HCT116 (cell line): Measurements from ENCODE around the gene FAR2. TPM values are rescaled to one million over a fixed set of nuclear protein-coding genes. Genes with fewer than 3 reads are reported as not detected.

Experiments used
- ATAC-seq: fragments of 200-7000 bp; cut with Tn5 transposase; 2 replicates; pipeline ENCODE4 v1.9.1; 2020; ENCODE audit warnings: mild to moderate bottlenecking, moderate library complexity
- BruUV-seq: library from RNA; stranded (reverse); fragments of 400-500 nt; replicated peaks from 2 replicates; lab custom pipeline; 2021; lab: Mats Ljungman, UMichigan
- CTCF ChIA-PET: fragments of 300-600 bp; sonication (Branson Sonifier 250); formaldehyde crosslinking; loops from one replicate; lab custom pipeline; 2021; ENCODE audit warnings: antibody characterized with exemption; lab: Charles Lee
- POLR2A ChIA-PET: fragments of 300-600, 350-600 bp; sonication (Branson Sonifier 250); formaldehyde crosslinking; loops from one replicate; lab custom pipeline; 2021; ENCODE audit warnings: antibody characterized with exemption; lab: Charles Lee
- RAD21 ChIA-PET, 2 experiments: fragments of 300-600 bp; sonication (Branson Sonifier 250); formaldehyde crosslinking; loops; one replicate each; lab custom pipeline; 2023; ENCODE audit warnings: low total read pairs in 2 of 2; ENCODE audit not compliant: uncharacterized antibody in 2 of 2, unreplicated experiment in 2 of 2, low non-redundant PET in 1 of 2; lab: Charles Lee
- DNase-seq: peaks from one replicate; pipeline ENCODE4 v3.0.0-alpha.2; 2010; ENCODE audit warnings: low read depth, low spot score
- H2AFZ ChIP-seq: fragments of 200-600 bp; shearing (Covaris generic), sonication (generic); 2 replicates; pipeline ENCODE4 v1.6.1; 2017; ENCODE audit warnings: low read depth, mixed run types, mixed read lengths, antibody characterized with exemption, low read length; ENCODE audit not compliant: poor library complexity, severe bottlenecking
- H3K27ac ChIP-seq: 2 replicates; pipeline ENCODE4 v1.5.1; 2012; ENCODE audit warnings: low read depth, low read length
- H3K27me3 ChIP-seq: fragments of 200-600 bp; sonication (generic); 2 replicates; pipeline ENCODE4 v1.6.1; 2016; ENCODE audit warnings: mixed run types, low read length, mixed read lengths; ENCODE audit not compliant: insufficient read depth
- H3K36me3 ChIP-seq, 2 experiments: fragments of 200-500 bp in 1 of 2; fragments of 200-600 bp in 1 of 2; sonication (Bioruptor generic) in 1 of 2; sonication (generic) in 1 of 2; 2 replicates each; pipeline versions ENCODE4 v1.5.1 to v1.6.1; 2014 to 2016; ENCODE audit warnings: low read length in 2 of 2, inconsistent platforms in 1 of 2, mixed read lengths in 1 of 2, mixed run types in 1 of 2; ENCODE audit not compliant: insufficient read depth in 2 of 2, control insufficient read depth in 1 of 2
- H3K4me1 ChIP-seq, 2 experiments: fragments of 200-600 bp in 1 of 2; sonication (generic) in 1 of 2; 2 replicates each; pipeline versions ENCODE4 v1.5.1 to v1.6.1; 2012 to 2017; ENCODE audit warnings: low read length in 2 of 2, inconsistent platforms in 1 of 2, mild to moderate bottlenecking in 1 of 2, mixed read lengths in 1 of 2, mixed run types in 1 of 2, moderate library complexity in 1 of 2; ENCODE audit not compliant: insufficient read depth in 2 of 2, control insufficient read depth in 1 of 2
- H3K4me2 ChIP-seq: fragments of 200-600 bp; sonication (generic); 2 replicates; pipeline ENCODE4 v1.6.1; 2017; ENCODE audit warnings: mixed run types, low read length, mixed read lengths
- H3K4me3 ChIP-seq, 2 experiments: fragments of 200-600 bp in 1 of 2; sonication (generic) in 1 of 2; replicated peaks in 1 of 2; 2 replicates each; pipeline ENCODE4 v1.5.1; 2011 to 2016; ENCODE audit warnings: low read length in 2 of 2, control low read depth in 1 of 2, low read depth in 1 of 2, mild to moderate bottlenecking in 1 of 2, mixed read lengths in 1 of 2, mixed run types in 1 of 2
- H3K79me2 ChIP-seq: fragments of 200-600 bp; sonication (generic); 2 replicates; pipeline ENCODE4 v1.6.1; 2017; ENCODE audit warnings: mild to moderate bottlenecking, mixed run types, low read length, moderate library complexity, mixed read lengths; ENCODE audit not compliant: insufficient read depth
- H3K9ac ChIP-seq: fragments of 200-600 bp; sonication (generic); 2 replicates; pipeline ENCODE4 v1.6.1; 2016; ENCODE audit warnings: low read length, mixed read lengths
- H3K9me2 ChIP-seq: fragments of 200-600 bp; sonication (generic), shearing (Covaris generic); 2 replicates; pipeline ENCODE4 v1.6.1; 2017; ENCODE audit warnings: mixed run types, mild to moderate bottlenecking, moderate library complexity; ENCODE audit not compliant: insufficient read depth
- H3K9me3 ChIP-seq, 2 experiments: fragments of 200-500 bp in 1 of 2; fragments of 200-600 bp in 1 of 2; sonication (Bioruptor generic) in 1 of 2; sonication (generic) in 1 of 2; 2 replicates each; pipeline ENCODE4 v1.6.1; 2014 to 2017; ENCODE audit warnings: low read length in 2 of 2, mixed read lengths in 2 of 2, inconsistent platforms in 1 of 2, low read depth in 1 of 2, mild to moderate bottlenecking in 1 of 2, mixed run types in 1 of 2, moderate library complexity in 1 of 2; ENCODE audit not compliant: control insufficient read depth in 1 of 2, insufficient read depth in 1 of 2
- H4K20me1 ChIP-seq: fragments of 200-600 bp; sonication (generic), shearing (Covaris generic); 2 replicates; pipeline ENCODE4 v1.6.1; 2017; ENCODE audit warnings: mixed run types, mild to moderate bottlenecking, moderate library complexity; ENCODE audit not compliant: insufficient read depth
- CBX3 ChIP-seq: IDR thresholded peaks from 2 replicates; pipeline ENCODE4 v1.6.1; 2012; ENCODE audit warnings: low read depth
- CEBPB ChIP-seq: IDR thresholded peaks from 2 replicates; pipeline ENCODE4 v1.6.1; 2012; ENCODE audit warnings: low read depth
- CTCF ChIP-seq, 3 experiments: fragments of 200-600 bp in 1 of 3; sonication (generic) in 1 of 3; IDR thresholded peaks in 2 of 3; conservative IDR thresholded peaks in 1 of 3; 2 replicates each; pipeline ENCODE4 v1.5.1; 2012 to 2017; ENCODE audit warnings: low read depth in 2 of 3, low read length in 2 of 3, antibody characterized with exemption in 1 of 3, borderline replicate concordance in 1 of 3, control low read depth in 1 of 3, mild to moderate bottlenecking in 1 of 3, mixed read lengths in 1 of 3, mixed run types in 1 of 3, moderate library complexity in 1 of 3; ENCODE audit not compliant: insufficient read depth in 1 of 3
- EGR1 ChIP-seq: IDR thresholded peaks from 2 replicates; pipeline ENCODE4 v1.6.1; 2012; ENCODE audit warnings: low read depth
- ELF1 ChIP-seq: IDR thresholded peaks from 2 replicates; pipeline ENCODE4 v1.6.1; 2012; ENCODE audit warnings: low read depth, borderline replicate concordance
- EZH2 ChIP-seq: fragments of 200-600 bp; sonication (generic); IDR thresholded peaks from 2 replicates; pipeline ENCODE4 v1.6.1; 2017; ENCODE audit warnings: antibody characterized with exemption, mixed run types
- EZH2phosphoT487 ChIP-seq: fragments of 200-600 bp; IDR thresholded peaks from 2 replicates; pipeline ENCODE4 v1.6.1; 2018; ENCODE audit warnings: antibody characterized with exemption, borderline replicate concordance
- JUND ChIP-seq: IDR thresholded peaks from 2 replicates; pipeline ENCODE4 v1.6.1; 2012
- POLR2A ChIP-seq: IDR thresholded peaks from 2 replicates; pipeline ENCODE4 v1.7.0; 2011; ENCODE audit warnings: borderline replicate concordance; ENCODE audit not compliant: insufficient read depth, insufficient read length; ENCODE audit errors: extremely low read depth
- POLR2AphosphoS5 ChIP-seq: IDR thresholded peaks from 2 replicates; pipeline ENCODE4 v1.6.1; 2011; ENCODE audit warnings: mild to moderate bottlenecking, low read depth, low read length, moderate library complexity
- RAD21 ChIP-seq: IDR thresholded peaks from 2 replicates; pipeline ENCODE4 v1.6.1; 2012; ENCODE audit warnings: low read depth, mild to moderate bottlenecking
- SIN3A ChIP-seq: IDR thresholded peaks from 2 replicates; pipeline ENCODE4 v1.6.1; 2012; ENCODE audit warnings: low read depth
- SRF ChIP-seq: IDR thresholded peaks from 2 replicates; pipeline ENCODE4 v1.6.1; 2012; ENCODE audit warnings: low read depth
- YY1 ChIP-seq: IDR thresholded peaks from 2 replicates; pipeline ENCODE4 v1.6.1; 2011; ENCODE audit warnings: low read length, low read depth, moderate library complexity, mild to moderate bottlenecking; ENCODE audit not compliant: insufficient replicate concordance; ENCODE audit errors: extremely low read depth
- ZNF274 ChIP-seq: fragments of 200-500 bp; sonication (Bioruptor generic); IDR thresholded peaks from 2 replicates; pipeline ENCODE4 v1.6.1; 2014; ENCODE audit warnings: mild to moderate bottlenecking, low read depth, low read length, inconsistent platforms
- intact Hi-C: fragments of 100-400 bp; cut with micrococcal nuclease; formaldehyde crosslinking; loops from 2 replicates; pipeline ENCODE4 v1.10.0; 2022
- total RNA-seq: library from RNA; stranded (reverse); gene quantifications from one replicate; pipeline ENCODE4 v1.2.1, GENCODE V29; 2021; ENCODE audit not compliant: unreplicated experiment
- TF ChIP-seq, protein P1 (sequence below): IDR thresholded peaks from 2 replicates; pipeline ENCODE4 v1.6.1; 2011; ENCODE audit warnings: mild to moderate bottlenecking, low read length, moderate library complexity; ENCODE audit not compliant: insufficient replicate concordance; ENCODE audit errors: extremely low read depth
- TF ChIP-seq, protein P2 (sequence below): IDR thresholded peaks from 2 replicates; pipeline ENCODE4 v1.6.1; 2012; ENCODE audit warnings: low read depth

Gene FAR2
- total RNA-seq, 1 experiment from 2014 or later, result 9.7 TPM

DNA sequence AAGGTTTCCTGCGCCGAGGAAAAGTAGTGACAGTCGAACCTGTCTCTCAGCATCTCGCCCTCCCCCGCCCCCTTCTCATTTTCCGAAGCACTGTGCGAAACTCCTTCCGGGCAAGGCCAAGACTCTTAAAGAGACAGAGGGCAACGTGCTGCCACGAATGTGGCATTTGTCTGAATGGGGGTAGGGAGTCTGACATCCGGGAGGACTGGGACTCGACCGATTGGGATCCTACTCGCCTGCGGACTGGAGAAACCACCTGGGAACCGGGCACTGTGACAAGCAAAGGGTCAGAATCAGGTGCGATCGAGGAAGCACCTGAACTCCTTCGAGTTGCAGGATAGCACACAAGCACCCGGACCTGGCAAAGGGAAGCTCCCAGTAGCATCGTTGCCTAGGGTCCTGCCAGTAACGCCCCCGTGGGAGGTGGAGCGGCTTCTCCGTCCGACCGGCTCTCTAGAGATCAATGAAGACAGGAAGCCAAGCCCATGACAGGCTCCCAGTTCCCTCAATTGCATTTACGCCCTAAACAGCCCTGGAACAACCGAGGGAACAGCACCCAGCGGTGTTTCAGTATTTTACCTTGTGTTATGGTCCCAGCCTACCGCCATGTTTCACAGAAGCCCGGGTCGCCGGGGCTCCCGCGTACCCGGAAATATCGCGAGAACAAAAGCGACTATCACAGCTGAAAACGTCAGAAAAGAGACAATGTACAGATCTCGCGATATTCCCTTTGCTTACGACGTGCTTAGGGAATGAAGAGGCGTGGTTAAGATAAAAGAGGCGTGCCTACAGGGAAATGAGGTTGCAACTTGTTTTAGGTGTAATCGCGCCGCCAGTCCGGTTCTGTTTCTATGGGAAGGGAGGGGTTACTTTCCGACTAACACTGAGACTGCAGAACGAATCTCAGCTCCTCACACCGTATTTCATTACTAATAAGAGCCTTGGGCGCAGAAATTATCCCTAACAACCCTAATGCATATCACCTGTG, 231.8 kb downstream of the FAR2 start, which contains the start of gene ERGIC2:
Gene ERGIC2, minus strand, starts transcription at position 637 of the 988 bp plus-strand sequence. CDS start 9,539 bp downstream, outside the sequence.
- intact Hi-C loops, result loop anchor here (1.0 kb wide), 1 partner anchor 47 kb away; no protein-coding TSS in a partner anchor
- POLR2A ChIA-PET, result no interaction called here
- TSS peak; percentile 68 for BruUV-seq
- TF ChIP-seq, protein P1, sequence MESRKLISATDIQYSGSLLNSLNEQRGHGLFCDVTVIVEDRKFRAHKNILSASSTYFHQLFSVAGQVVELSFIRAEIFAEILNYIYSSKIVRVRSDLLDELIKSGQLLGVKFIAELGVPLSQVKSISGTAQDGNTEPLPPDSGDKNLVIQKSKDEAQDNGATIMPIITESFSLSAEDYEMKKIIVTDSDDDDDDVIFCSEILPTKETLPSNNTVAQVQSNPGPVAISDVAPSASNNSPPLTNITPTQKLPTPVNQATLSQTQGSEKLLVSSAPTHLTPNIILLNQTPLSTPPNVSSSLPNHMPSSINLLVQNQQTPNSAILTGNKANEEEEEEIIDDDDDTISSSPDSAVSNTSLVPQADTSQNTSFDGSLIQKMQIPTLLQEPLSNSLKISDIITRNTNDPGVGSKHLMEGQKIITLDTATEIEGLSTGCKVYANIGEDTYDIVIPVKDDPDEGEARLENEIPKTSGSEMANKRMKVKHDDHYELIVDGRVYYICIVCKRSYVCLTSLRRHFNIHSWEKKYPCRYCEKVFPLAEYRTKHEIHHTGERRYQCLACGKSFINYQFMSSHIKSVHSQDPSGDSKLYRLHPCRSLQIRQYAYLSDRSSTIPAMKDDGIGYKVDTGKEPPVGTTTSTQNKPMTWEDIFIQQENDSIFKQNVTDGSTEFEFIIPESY, result peak; percentile 100
- TF ChIP-seq, protein P2, sequence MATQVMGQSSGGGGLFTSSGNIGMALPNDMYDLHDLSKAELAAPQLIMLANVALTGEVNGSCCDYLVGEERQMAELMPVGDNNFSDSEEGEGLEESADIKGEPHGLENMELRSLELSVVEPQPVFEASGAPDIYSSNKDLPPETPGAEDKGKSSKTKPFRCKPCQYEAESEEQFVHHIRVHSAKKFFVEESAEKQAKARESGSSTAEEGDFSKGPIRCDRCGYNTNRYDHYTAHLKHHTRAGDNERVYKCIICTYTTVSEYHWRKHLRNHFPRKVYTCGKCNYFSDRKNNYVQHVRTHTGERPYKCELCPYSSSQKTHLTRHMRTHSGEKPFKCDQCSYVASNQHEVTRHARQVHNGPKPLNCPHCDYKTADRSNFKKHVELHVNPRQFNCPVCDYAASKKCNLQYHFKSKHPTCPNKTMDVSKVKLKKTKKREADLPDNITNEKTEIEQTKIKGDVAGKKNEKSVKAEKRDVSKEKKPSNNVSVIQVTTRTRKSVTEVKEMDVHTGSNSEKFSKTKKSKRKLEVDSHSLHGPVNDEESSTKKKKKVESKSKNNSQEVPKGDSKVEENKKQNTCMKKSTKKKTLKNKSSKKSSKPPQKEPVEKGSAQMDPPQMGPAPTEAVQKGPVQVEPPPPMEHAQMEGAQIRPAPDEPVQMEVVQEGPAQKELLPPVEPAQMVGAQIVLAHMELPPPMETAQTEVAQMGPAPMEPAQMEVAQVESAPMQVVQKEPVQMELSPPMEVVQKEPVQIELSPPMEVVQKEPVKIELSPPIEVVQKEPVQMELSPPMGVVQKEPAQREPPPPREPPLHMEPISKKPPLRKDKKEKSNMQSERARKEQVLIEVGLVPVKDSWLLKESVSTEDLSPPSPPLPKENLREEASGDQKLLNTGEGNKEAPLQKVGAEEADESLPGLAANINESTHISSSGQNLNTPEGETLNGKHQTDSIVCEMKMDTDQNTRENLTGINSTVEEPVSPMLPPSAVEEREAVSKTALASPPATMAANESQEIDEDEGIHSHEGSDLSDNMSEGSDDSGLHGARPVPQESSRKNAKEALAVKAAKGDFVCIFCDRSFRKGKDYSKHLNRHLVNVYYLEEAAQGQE, result no peak
- TF ChIP-seq YY1, result peak; percentile 94
- TF ChIP-seq EGR1, result peak; percentile 43; the same call in 1 of the 2 replicates
- TF ChIP-seq EZH2phosphoT487, result no peak
- peak; percentile 51 for TF ChIP-seq ELF1
- no peak for TF ChIP-seq CEBPB
- peak; percentile 45; the same call in 1 of the 2 replicates for TF ChIP-seq JUND
- TF ChIP-seq EZH2, result no peak
- TF ChIP-seq RAD21, result no peak
- TF ChIP-seq CBX3, result peak; percentile 91; the same call in 1 of the 2 replicates
- TF ChIP-seq POLR2AphosphoS5, result peak; percentile 76
- TF ChIP-seq SRF, result peak; percentile 87
- TF ChIP-seq SIN3A, result peak; percentile 35; the same call in 1 of the 2 replicates
- no peak for TF ChIP-seq ZNF274
- TF ChIP-seq POLR2A, result peak; percentile 68
- TF ChIP-seq CTCF (IDR thresholded peaks at IDR 0.05 in 2 of 3, conservative IDR thresholded peaks at IDR 0.05 in 1 of 3; ENCODE audit: borderline replicate concordance in 1 of 3, insufficient read depth in 1 of 3, low read depth in 2 of 3, low read length in 2 of 3), result no peak

More for the DNA sequence above, 231.8 kb downstream of the FAR2 start, which contains the start of gene ERGIC2:
- Histone ChIP-seq H3K9ac (peak within 1 kb of the TSS; percentile 87), H3K4me2 (peak within 1 kb of the TSS; percentile 88), H3K4me1 (peaks cover 4 to 17% of the 10 kb centered on the region in 2 experiments; a peak in 3 of 4 replicates), H3K36me3 (peaks cover 0 to 5% of the 10 kb centered on the region in 2 experiments; a peak in 2 of 4 replicates), H3K27ac (peak within 1 kb of the TSS; percentile 82), H2AFZ (peak within 1 kb of the TSS; percentile 77), H3K9me3 (no peaks in the 10 kb centered on the region), H3K27me3 (no peaks in the 10 kb centered on the region), H4K20me1 (no peaks in the 10 kb centered on the region; the same call in 1 of the 2 replicates), H3K79me2 (peaks cover 51% of the 10 kb centered on the region), H3K9me2 (no peaks in the 10 kb centered on the region), H3K4me3 (peak within 1 kb of the TSS; percentile 92 to 98)
- DNase-seq (peak; percentile 99), ATAC-seq (peak; percentile 97)
- CTCF ChIA-PET, result no interaction called here
- RAD21 ChIA-PET, result no interaction called here
